ENCODE data around the gene SMURF1. TPM values are rescaled to one million over a fixed set of nuclear protein-coding genes. Genes with fewer than 3 reads are reported as not detected.

Gene SMURF1
- total RNA-seq, 1 donor from 2014 or later: 31.9 TPM

GRCh38 chr7:99070361-99070760, 73.5 kb downstream of the SMURF1 start:
- DNase-seq (ENCODE audit: low spot score, unreplicated experiment): no peak
- H3K27me3 Mint-ChIP-seq: no peaks in the 10 kb centered on the region
- H3K27ac Mint-ChIP-seq: no peak overlapping the region
- no peaks in the 10 kb centered on the region for H3K9me3 Mint-ChIP-seq (ENCODE audit: low read depth)
- peaks cover 4% of the 10 kb centered on the region for H3K36me3 Mint-ChIP-seq (ENCODE audit: insufficient read depth)
- H3K4me1 Mint-ChIP-seq (ENCODE audit: low read depth): no peaks in the 10 kb centered on the region
- H3K4me3 Mint-ChIP-seq (ENCODE audit: low read depth): no peak overlapping the region
- TF ChIP-seq CTCF (IDR thresholded peaks at IDR 0.05; ENCODE audit: unreplicated experiment): no peak

GRCh38 chr7:99061001-99061776, 82.7 kb downstream of the SMURF1 start:
- Mint-ChIP-seq H3K36me3 (ENCODE audit: insufficient read depth) (peaks cover 19% of the 10 kb centered on the region), H3K9me3 (ENCODE audit: low read depth) (peaks cover 3% of the 10 kb centered on the region), H3K4me1 (ENCODE audit: low read depth) (peaks cover 8% of the 10 kb centered on the region), H3K4me3 (ENCODE audit: low read depth) (no peak overlapping the region), H3K27ac (no peak overlapping the region), H3K27me3 (no peaks in the 10 kb centered on the region)
- no peak for DNase-seq (ENCODE audit: low spot score, unreplicated experiment)
- TF ChIP-seq CTCF (IDR thresholded peaks at IDR 0.05; ENCODE audit: unreplicated experiment): no peak

GRCh38 chr7:99054781-99055180, 89.1 kb downstream of the SMURF1 start:
- Mint-ChIP-seq H3K9me3 (ENCODE audit: low read depth) (no peaks in the 10 kb centered on the region), H3K36me3 (ENCODE audit: insufficient read depth) (peaks cover 44% of the 10 kb centered on the region), H3K27me3 (no peaks in the 10 kb centered on the region), H3K27ac (no peak overlapping the region), H3K4me3 (ENCODE audit: low read depth) (no peak overlapping the region), H3K4me1 (ENCODE audit: low read depth) (peaks cover 11% of the 10 kb centered on the region)
- no peak for DNase-seq (ENCODE audit: low spot score, unreplicated experiment)
- TF ChIP-seq CTCF (IDR thresholded peaks at IDR 0.05; ENCODE audit: unreplicated experiment): no peak

- peaks cover 11% of the 10 kb centered on the region for H3K4me1 Mint-ChIP-seq (ENCODE audit: low read depth)
- no peaks in the 10 kb centered on the region for H3K9me3 Mint-ChIP-seq (ENCODE audit: low read depth)
- no peak for DNase-seq (ENCODE audit: low spot score, unreplicated experiment)
- TF ChIP-seq CTCF (IDR thresholded peaks at IDR 0.05; ENCODE audit: unreplicated experiment): no peak
- peaks cover 48% of the 10 kb centered on the region for H3K36me3 Mint-ChIP-seq (ENCODE audit: insufficient read depth)
- no peaks in the 10 kb centered on the region for H3K27me3 Mint-ChIP-seq
- H3K4me3 Mint-ChIP-seq (ENCODE audit: low read depth): no peak overlapping the region
- H3K27ac Mint-ChIP-seq: peak overlapping the region; percentile 81
Measured at GRCh38 chr7:99050971-99051370, 92.9 kb downstream of the SMURF1 start.

GRCh38 chr7:99047526-99048077, 96.3 kb downstream of the SMURF1 start:
- no peaks in the 10 kb centered on the region for H3K27me3 Mint-ChIP-seq
- DNase-seq (ENCODE audit: low spot score, unreplicated experiment): no peak
- TF ChIP-seq CTCF (IDR thresholded peaks at IDR 0.05; ENCODE audit: unreplicated experiment): no peak
- peaks cover 57% of the 10 kb centered on the region for H3K36me3 Mint-ChIP-seq (ENCODE audit: insufficient read depth)
- H3K4me1 Mint-ChIP-seq (ENCODE audit: low read depth): peaks cover 17% of the 10 kb centered on the region
- H3K9me3 Mint-ChIP-seq (ENCODE audit: low read depth): no peaks in the 10 kb centered on the region
- no peak overlapping the region for H3K4me3 Mint-ChIP-seq (ENCODE audit: low read depth)
- peak overlapping the region; percentile 49 for H3K27ac Mint-ChIP-seq

All from progenitor cell of endocrine pancreas (in vitro differentiated cells).